ENCODE measurements around the gene FRAT1.

FRAT1 gene

GRCh38 chr10:97311111-97311626 is 7.9 kb upstream of the FRAT1 start:
- in situ Hi-C loops (cut with HindIII; ENCODE audit: low sequenced_read_pairs) = no loop called here
- no peak for TF ChIP-seq CTCF (IDR thresholded peaks at IDR 0.05; ENCODE audit: low read depth, low read length)
- DNase-seq (ENCODE audit: low read depth, low spot score) = no peak
- H3K4me3 ChIP-seq (ENCODE audit: low read depth, low read length) = no peak overlapping the region

- no peak for TF ChIP-seq CTCF (IDR thresholded peaks at IDR 0.05; ENCODE audit: low read depth, low read length)
Observed at GRCh38 chr10:97312897-97313296, 6.2 kb upstream of the FRAT1 start.

GRCh38 chr10:97314671-97315070 is 4.4 kb upstream of the FRAT1 start:
- DNase-seq (ENCODE audit: low read depth, low spot score) = no peak
- H3K4me3 ChIP-seq (ENCODE audit: low read depth, low read length) = no peak overlapping the region
- in situ Hi-C loops (cut with HindIII; ENCODE audit: low sequenced_read_pairs) = no loop called here
- TF ChIP-seq CTCF (IDR thresholded peaks at IDR 0.05; ENCODE audit: low read depth, low read length) = no peak

More at GRCh38 chr10:97312897-97313296, 6.2 kb upstream of the FRAT1 start:
- no peak overlapping the region for H3K4me3 ChIP-seq (ENCODE audit: low read depth, low read length)
- DNase-seq (ENCODE audit: low read depth, low spot score) = no peak
- in situ Hi-C loops (cut with HindIII; ENCODE audit: low sequenced_read_pairs) = no loop called here

- H3K4me3 ChIP-seq (ENCODE audit: low read depth, low read length) = peak overlapping the region; percentile 71
- in situ Hi-C loops (cut with HindIII; ENCODE audit: low sequenced_read_pairs) = no loop called here
- no peak for TF ChIP-seq CTCF (IDR thresholded peaks at IDR 0.05; ENCODE audit: low read depth, low read length)
- no peak for DNase-seq (ENCODE audit: low read depth, low spot score)
Observed at GRCh38 chr10:97319671-97320479, 804 bp downstream of the FRAT1 start.

- TF ChIP-seq CTCF (IDR thresholded peaks at IDR 0.05; ENCODE audit: low read depth, low read length) = no peak
- peak overlapping the region; percentile 16 for H3K4me3 ChIP-seq (ENCODE audit: low read depth, low read length)
- DNase-seq (ENCODE audit: low read depth, low spot score) = no peak
- in situ Hi-C loops (cut with HindIII; ENCODE audit: low sequenced_read_pairs) = no loop called here
Observed at GRCh38 chr10:97320480-97321031, 1.5 kb downstream of the FRAT1 start.

- TF ChIP-seq CTCF (IDR thresholded peaks at IDR 0.05; ENCODE audit: low read depth, low read length) = no peak
- DNase-seq (ENCODE audit: low read depth, low spot score) = no peak
- H3K4me3 ChIP-seq (ENCODE audit: low read depth, low read length) = no peak overlapping the region
- in situ Hi-C loops (cut with HindIII; ENCODE audit: low sequenced_read_pairs) = no loop called here
Observed at GRCh38 chr10:97321032-97321803, 2.1 kb downstream of the FRAT1 start.
